Activated naive CD8-positive, alpha-beta T cell treated with anti-CD3 and anti-CD28 coated beads, Interleukin-2, amount 50 U/mL, for 24 hours (primary cell): ENCODE measurements around the gene TCEAL7.
A peak's percentile ranks its signal among the peaks of the same experiment; 100 is the strongest.
"Not testable (repeated sequence)": the region's sequence is repeated elsewhere in the genome, so short reads cannot be mapped to it uniquely, and the experiment has no call there.

Source experiments
- ATAC-seq: fragments of 150-1000 bp; cut with Tn5 transposase; one replicate; pipeline ENCODE4 v1.10.0; 2021
- DNase-seq: peaks from one replicate; pipeline ENCODE4 v3.0.0; 2021
- H3K27ac Mint-ChIP-seq: one replicate; pipeline ENCODE4 v1.8.0; 2021; ENCODE audit warnings: mild to moderate bottlenecking, mixed read lengths
- H3K27me3 Mint-ChIP-seq: one replicate; pipeline ENCODE4 v1.8.0; 2021; ENCODE audit warnings: mixed read lengths
- H3K36me3 Mint-ChIP-seq: one replicate; pipeline ENCODE4 v1.8.0; 2021; ENCODE audit warnings: low read depth, mixed read lengths
- H3K4me1 Mint-ChIP-seq: one replicate; pipeline ENCODE4 v1.8.0; 2021; ENCODE audit warnings: mixed read lengths
- H3K4me3 Mint-ChIP-seq: one replicate; pipeline ENCODE4 v1.8.0; 2021; ENCODE audit warnings: mild to moderate bottlenecking, moderate library complexity, mixed read lengths
- H3K9me3 Mint-ChIP-seq: one replicate; pipeline ENCODE4 v1.8.0; 2021; ENCODE audit warnings: mixed read lengths

TCEAL7 gene, protein sequence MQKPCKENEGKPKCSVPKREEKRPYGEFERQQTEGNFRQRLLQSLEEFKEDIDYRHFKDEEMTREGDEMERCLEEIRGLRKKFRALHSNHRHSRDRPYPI

DNA sequence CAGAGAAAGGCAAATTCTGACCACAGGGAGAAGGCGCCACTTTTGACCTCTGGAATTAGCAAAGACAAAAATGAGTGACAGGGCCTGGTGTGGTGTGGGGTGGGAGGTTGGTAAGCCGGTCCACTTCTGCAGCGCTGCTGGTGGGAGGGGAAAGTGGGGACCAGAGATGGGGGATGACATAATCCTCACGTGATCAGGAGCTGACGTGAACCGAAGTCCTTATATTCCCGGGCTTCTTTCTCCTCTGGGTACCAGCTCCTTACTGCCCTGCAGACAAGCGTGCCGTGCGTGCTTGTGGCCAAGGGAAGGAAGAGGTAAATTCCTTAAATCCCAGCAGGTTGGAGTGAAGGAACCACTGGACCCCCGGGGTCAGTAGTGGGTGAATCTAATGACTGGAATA lies at the start of gene TCEAL7:
Gene TCEAL7, plus strand, starts transcription at position 249 of the 400 bp plus-strand sequence. CDS start 1,165 bp downstream, outside the sequence.
- DNase-seq (no peak), ATAC-seq (no peak)
- Mint-ChIP-seq H3K4me3 (no peak within 1 kb of the TSS), H3K36me3 (no peaks in the 10 kb centered on the region), H3K27ac (no peak within 1 kb of the TSS), H3K27me3 (peaks cover 14% of the 10 kb centered on the region), H3K9me3 (no peaks in the 10 kb centered on the region), H3K4me1 (no peaks in the 10 kb centered on the region)

DNA sequence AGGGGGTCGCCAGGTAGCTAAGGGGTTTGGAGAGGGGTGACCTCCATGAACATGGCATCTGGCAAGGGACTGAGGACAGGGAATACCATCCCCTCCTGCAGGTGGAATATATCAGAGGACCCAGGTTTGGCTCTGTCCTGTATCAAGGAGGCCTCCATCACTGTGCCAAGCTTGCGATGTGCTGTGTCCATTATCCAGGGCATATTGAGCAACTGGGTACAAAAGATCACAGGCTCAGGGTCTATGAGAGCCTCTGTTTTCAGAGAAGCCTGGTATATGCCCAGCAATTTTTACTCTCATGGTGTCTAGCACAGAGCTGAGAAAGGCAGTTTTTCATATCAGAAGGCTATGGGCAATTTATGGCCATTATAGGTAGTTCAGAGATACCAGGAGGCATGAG lies 36.9 kb upstream of the TCEAL7 start:
- no peak overlapping the region for H3K4me3 Mint-ChIP-seq
- ATAC-seq = no peak
- H3K36me3 Mint-ChIP-seq = no peaks in the 10 kb centered on the region
- H3K27me3 Mint-ChIP-seq = no peaks in the 10 kb centered on the region
- no peak overlapping the region for H3K27ac Mint-ChIP-seq
- no peak for DNase-seq
- no peaks in the 10 kb centered on the region for H3K4me1 Mint-ChIP-seq
- H3K9me3 Mint-ChIP-seq = no peaks in the 10 kb centered on the region

DNA sequence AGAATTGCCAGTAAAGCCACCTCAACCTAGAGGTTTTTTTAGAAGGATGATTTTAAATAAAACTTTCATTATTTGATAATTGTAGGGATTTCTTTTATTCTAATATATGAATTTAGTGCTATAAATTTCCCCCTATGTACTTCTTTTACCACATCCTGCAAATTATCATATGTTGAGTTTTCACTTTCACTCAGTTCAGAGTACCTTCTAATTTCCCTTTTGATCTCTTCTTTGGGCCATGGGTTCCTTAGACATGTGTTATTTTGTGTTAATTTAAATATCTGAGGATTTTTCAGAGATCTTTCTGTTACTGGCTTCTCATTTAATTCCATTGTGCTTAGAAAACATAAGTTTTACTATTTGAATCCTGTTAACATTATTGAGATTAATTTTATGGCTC lies 25.3 kb upstream of the TCEAL7 start:
- H3K4me1 Mint-ChIP-seq = peaks cover 12% of the 10 kb centered on the region
- no peak overlapping the region for H3K27ac Mint-ChIP-seq
- H3K27me3 Mint-ChIP-seq = no peaks in the 10 kb centered on the region
- H3K9me3 Mint-ChIP-seq = peaks cover 5% of the 10 kb centered on the region
- H3K4me3 Mint-ChIP-seq = no peak overlapping the region
- DNase-seq (no peak), ATAC-seq (no peak)
- no peaks in the 10 kb centered on the region for H3K36me3 Mint-ChIP-seq

DNA sequence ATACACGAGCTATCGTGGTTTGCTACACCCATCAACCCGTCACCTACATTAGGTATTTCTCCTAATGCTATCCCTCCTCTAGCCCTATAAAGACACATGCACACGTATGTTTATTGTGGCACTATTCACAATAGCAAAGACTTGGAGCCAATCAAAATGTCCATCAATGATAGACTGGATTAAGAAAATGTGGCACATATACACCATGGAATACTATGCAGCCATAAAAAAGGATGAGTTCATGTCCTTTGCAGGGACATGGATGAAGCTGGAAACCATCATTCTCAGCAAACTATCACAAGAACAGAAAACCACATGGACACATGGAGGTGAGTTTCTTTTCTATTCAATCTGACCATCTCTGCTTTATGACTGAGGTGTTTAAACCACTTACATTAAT lies 24.4 kb upstream of the TCEAL7 start:
- H3K4me1 Mint-ChIP-seq = peaks cover 15% of the 10 kb centered on the region
- DNase-seq, H3K36me3 Mint-ChIP-seq, H3K27ac Mint-ChIP-seq, H3K9me3 Mint-ChIP-seq, H3K4me3 Mint-ChIP-seq, ATAC-seq, H3K27me3 Mint-ChIP-seq: not testable (repeated sequence)

DNA sequence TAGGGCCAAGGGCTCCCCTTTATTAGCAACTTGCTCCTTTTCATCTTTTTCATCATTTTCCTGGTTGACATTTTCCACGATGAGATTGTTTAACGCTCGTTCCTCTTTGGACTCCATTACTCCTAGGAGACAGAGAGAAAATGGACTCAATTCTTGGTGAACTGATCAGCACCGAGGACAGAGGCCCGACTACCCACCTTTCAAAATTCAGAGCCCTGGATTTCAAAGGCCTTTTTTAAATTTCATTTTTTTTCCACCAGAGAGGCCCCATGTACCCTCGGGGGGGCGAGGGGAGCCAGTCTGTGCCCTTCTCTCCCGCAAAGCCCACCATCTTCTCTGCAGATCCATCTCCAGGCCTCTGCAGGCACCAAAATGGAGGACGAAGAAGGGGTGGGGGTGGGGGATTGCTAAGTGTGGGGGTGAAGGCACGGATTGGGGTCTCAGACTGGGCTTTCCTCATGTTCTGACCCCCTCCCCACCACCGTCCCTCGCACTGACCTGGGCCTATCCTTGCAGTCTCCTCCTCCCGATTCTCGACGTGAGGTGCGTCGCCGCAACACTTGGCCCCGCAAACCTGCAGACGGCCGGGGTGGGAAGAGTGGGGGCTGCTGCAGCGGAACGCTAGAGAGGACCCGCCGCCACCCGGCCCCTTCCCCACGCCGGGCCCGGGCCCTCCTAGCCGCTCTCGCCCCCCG lies 20.0 kb upstream of the TCEAL7 start:
- H3K27ac Mint-ChIP-seq = no peak overlapping the region
- peak overlapping the region; percentile 49 for H3K4me3 Mint-ChIP-seq
- peak; percentile 2 for DNase-seq
- no peaks in the 10 kb centered on the region for H3K27me3 Mint-ChIP-seq
- H3K9me3 Mint-ChIP-seq = peaks cover 5% of the 10 kb centered on the region
- no peak for ATAC-seq
- peaks cover 11% of the 10 kb centered on the region for H3K4me1 Mint-ChIP-seq
- H3K36me3 Mint-ChIP-seq = no peaks in the 10 kb centered on the region

DNA sequence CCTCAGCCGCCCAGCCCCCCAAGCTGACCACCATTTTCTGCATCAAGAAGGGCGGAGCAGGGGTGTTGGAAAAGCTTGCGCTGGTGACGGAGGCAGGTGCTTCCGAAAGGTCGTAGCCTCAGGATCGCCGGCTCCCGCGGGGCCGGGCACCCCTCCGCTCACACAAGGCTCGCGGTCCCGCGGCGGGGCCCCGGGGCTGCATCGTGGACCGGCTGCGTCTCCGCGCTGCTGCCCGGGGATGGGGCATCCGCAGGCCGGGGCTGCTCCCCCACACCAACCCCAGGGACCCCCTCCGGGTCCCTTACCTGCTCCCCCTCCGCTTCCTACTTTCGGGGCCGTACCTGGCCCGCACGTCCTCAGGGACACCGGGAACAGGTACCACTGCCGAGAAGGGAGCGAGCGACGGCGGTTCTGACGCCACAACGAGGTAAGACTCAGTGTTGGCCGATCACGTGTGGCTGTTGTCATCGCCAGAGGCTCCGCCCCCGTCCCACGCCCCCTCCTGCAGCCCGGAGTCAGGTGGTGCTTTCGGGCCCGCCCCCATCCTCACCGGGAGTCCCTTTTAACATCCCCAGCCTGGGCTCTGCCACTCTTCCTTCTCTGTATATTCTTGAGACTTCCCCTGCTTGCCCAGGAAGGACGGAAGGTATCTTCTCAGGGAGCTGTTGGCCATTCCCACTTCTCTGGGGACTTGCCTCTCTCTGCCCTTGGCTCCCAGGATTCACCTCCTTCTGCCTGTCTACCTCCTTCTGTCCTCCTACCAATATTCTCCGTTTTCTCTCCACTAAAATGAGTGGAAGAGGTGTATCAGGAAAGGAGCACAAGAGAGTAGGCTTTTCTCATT lies 19.3 kb upstream of the TCEAL7 start, which contains the start of gene BEX2:
Gene BEX2, minus strand, starts transcription at position 436 of the 844 bp plus-strand sequence. CDS start 1,014 bp downstream, outside the sequence.
- peaks cover 9% of the 10 kb centered on the region for H3K4me1 Mint-ChIP-seq
- peak within 1 kb of the TSS; percentile 69 for H3K27ac Mint-ChIP-seq
- no peaks in the 10 kb centered on the region for H3K27me3 Mint-ChIP-seq
- ATAC-seq (peak; percentile 98), DNase-seq (peak; percentile 79)
- H3K36me3 Mint-ChIP-seq = no peaks in the 10 kb centered on the region
- H3K9me3 Mint-ChIP-seq = peaks cover 4% of the 10 kb centered on the region
- H3K4me3 Mint-ChIP-seq = peak within 1 kb of the TSS; percentile 75

DNA sequence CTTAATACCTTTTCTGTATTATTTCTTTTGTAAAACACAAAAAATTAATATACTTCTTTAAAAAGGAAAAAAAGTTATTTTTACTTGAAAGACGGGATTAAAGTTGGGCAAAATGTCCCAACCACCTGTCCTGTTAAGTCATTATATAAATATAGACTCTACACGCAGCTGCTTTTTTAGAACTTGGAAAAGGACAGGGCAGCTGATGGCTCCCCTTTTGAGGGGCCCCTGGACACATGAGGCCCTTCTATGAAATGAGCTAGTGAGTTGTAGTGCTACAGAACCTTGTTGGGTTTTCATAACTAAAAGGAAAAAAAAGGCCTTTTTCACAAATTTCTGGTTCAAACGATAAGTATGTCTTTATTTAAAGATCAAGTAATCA lies 18.6 kb upstream of the TCEAL7 start:
- ATAC-seq (no peak), DNase-seq (no peak)
- peak overlapping the region; percentile 75 for H3K4me3 Mint-ChIP-seq
- peaks cover 9% of the 10 kb centered on the region for H3K4me1 Mint-ChIP-seq
- peak overlapping the region; percentile 69 for H3K27ac Mint-ChIP-seq
- no peaks in the 10 kb centered on the region for H3K9me3 Mint-ChIP-seq
- no peaks in the 10 kb centered on the region for H3K27me3 Mint-ChIP-seq
- no peaks in the 10 kb centered on the region for H3K36me3 Mint-ChIP-seq

DNA sequence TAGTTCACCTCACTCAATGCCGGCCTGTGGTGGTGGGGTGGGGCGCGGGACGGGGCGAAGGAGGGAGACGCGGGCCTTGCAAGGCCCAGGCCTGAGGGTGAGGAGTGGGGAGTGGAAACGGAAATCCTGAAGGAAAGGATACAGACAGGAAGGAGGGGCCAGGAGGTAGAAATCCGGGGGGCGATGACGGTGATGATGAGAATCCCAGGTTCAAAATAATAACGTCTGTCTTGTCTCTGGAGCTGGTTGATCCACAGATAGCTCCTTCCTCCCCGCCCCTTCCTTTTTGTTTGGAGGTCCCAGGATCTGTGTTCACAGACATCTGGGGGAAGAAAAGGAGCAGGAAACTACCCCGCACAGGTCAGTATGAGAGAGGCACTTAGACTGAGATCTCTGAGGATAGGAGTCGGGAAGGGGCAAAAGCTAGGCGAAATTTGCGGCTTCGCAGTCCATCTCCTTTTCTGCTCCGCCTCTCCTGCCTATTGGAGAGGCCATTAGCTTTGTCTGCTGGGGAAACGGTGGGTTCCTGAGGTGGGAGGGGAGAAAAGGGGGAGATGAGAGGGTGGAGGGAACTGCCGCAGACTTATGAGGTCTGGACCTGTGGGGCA lies 746 bp downstream of the TCEAL7 start:
- Mint-ChIP-seq H3K27me3 (peaks cover 14% of the 10 kb centered on the region), H3K4me3 (no peak overlapping the region), H3K36me3 (no peaks in the 10 kb centered on the region), H3K9me3 (no peaks in the 10 kb centered on the region), H3K4me1 (no peaks in the 10 kb centered on the region), H3K27ac (no peak overlapping the region)
- no peak for DNase-seq
- ATAC-seq = no peak

DNA sequence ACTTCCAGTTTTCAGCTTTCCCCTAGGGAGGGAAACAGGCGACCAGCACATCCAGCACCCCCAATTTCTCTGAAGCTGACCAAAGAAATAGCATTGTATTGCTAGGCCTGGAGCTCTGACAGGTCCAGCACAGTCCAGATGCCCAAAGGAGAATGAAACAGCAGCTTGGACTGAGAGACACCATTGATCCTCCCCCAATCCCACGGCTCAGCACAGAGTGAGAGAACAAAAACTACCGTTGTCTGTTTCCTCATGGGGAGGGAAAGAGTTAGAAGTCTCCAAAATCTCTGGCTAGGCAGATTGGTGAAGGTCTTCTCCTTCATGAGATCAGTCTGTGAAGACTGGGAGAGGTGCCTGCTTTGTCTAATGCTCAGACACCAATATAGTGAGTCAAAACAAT lies 8.6 kb downstream of the TCEAL7 start:
- Mint-ChIP-seq H3K27ac (no peak overlapping the region), H3K4me1 (no peaks in the 10 kb centered on the region), H3K9me3 (no peaks in the 10 kb centered on the region), H3K36me3 (no peaks in the 10 kb centered on the region), H3K4me3 (no peak overlapping the region), H3K27me3 (peaks cover 1% of the 10 kb centered on the region)
- no peak for ATAC-seq
- no peak for DNase-seq

DNA sequence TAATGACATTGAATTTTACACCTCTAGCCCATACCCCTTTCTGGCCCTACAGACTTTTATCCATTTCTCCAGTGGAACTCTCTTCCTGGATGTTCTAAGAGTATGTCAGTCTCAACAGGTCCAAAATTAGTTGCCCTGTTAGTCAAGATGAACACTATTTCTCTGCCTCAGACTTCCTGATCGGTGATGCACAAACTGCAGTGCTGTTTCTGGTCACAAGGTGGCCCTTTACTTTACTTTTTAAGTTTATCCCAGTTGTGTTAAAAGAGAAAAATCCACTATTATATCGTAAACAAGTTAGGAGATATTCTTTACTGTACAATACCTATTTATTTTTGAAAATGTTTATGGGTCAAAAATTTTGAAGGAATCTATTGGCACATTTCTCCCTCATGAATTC lies 13.1 kb downstream of the TCEAL7 start:
- H3K27me3 Mint-ChIP-seq = peaks cover 1% of the 10 kb centered on the region
- no peaks in the 10 kb centered on the region for H3K36me3 Mint-ChIP-seq
- H3K27ac Mint-ChIP-seq = no peak overlapping the region
- H3K9me3 Mint-ChIP-seq = no peaks in the 10 kb centered on the region
- H3K4me3 Mint-ChIP-seq = no peak overlapping the region
- ATAC-seq = no peak
- no peaks in the 10 kb centered on the region for H3K4me1 Mint-ChIP-seq
- peak; percentile 33 for DNase-seq

DNA sequence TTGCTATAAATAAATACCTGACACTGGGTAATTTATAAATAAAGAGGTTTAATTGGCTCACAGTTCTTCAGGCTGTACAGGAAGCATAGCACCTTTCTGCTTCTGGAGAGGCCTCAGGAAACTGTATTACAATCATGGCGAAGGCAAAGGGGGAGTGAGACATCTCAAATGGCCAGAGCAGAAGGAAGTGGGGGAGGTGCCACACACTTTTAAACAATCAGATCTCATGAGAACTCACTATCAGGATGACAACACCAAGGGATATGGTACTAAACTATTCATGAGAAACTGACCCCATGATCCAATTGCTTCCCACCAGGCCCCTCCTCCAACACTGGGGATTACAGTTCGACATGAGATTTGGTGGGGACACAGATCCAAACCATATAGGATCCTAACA lies 14.6 kb downstream of the TCEAL7 start:
- Mint-ChIP-seq H3K9me3 (no peaks in the 10 kb centered on the region), H3K4me3 (no peak overlapping the region), H3K27me3 (peaks cover 1% of the 10 kb centered on the region), H3K36me3 (no peaks in the 10 kb centered on the region), H3K4me1 (no peaks in the 10 kb centered on the region), H3K27ac (no peak overlapping the region)
- DNase-seq = no peak
- no peak for ATAC-seq

DNA sequence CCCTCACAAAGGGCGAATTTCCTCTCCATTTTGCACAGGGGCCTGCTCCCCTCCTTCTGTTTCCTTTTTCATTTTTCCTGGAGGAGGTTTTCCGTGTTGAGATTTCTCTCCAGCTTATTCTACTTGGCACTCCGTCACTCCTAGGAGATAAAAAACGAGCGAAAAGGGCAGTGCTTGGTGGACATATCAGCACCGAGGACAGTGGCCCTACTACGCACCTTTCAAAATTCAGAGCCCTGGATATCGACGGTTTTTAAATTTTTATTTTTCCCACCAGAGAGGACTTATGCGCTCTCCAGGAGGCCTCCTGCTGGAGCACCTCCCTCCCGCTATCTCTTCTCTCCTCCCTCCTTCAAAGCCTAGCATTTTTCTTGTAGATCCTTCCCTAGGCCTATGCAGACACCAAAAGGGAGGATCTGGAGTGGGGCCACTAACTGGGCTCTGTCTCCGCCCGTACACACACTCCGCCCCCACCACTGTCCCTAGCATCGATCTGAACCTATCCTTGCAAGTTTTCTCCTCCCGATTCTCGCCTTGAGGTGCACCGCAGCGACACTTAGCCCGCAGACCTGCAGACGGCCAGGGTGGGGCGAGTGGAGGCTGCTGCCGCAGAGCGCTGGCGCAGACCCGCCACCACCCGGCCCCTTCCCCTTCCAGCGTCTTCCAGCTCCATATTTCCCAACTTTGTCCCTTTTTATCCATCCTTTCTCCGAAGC lies 17.8 kb downstream of the TCEAL7 start:
- no peak overlapping the region for H3K27ac Mint-ChIP-seq
- no peaks in the 10 kb centered on the region for H3K36me3 Mint-ChIP-seq
- no peaks in the 10 kb centered on the region for H3K27me3 Mint-ChIP-seq
- no peak for ATAC-seq
- H3K4me1 Mint-ChIP-seq = no peaks in the 10 kb centered on the region
- no peaks in the 10 kb centered on the region for H3K9me3 Mint-ChIP-seq
- no peak overlapping the region for H3K4me3 Mint-ChIP-seq
- no peak for DNase-seq

DNA sequence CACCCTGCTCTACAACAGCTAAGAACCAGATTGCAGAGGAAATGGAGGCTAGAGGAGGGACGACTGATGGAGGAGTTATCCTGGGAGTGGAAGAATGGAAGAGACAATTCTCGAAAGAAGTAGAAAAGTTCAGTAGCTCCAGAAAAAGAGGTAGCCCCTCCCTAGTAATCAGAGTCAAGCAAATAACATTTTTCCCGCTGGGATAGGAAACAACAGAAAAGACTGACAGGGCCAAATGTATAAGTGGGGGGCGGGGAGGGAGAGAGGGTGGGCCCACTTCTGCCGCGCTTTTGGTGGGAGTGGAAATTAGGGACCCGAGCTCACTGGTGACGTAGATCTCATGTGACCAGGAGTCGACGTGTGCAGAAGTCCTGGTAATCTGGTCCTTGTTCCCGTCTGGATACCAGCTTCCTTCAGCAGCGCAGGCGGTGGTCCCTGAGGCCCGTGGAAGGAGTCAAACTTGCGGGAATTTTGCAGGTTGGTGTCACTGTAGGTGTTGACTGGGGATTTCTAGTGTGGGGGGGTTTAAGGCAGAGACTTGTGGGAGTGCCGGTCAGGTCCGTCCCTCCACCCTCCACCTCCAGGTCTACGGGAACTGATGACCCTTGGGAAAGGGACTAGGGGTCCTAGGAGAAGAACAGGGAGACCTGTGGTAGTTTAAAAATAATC lies 26.2 kb downstream of the TCEAL7 start, which contains the start of gene TCEAL9:
Gene TCEAL9, plus strand, starts transcription at position 377 of the 669 bp plus-strand sequence. CDS start 1,179 bp downstream, outside the sequence.
- H3K4me3 Mint-ChIP-seq = peak within 1 kb of the TSS; percentile 89
- H3K27ac Mint-ChIP-seq = peak within 1 kb of the TSS; percentile 82

More for the DNA sequence above, 26.2 kb downstream of the TCEAL7 start, which contains the start of gene TCEAL9:
- Mint-ChIP-seq H3K27me3 (no peaks in the 10 kb centered on the region), H3K36me3 (no peaks in the 10 kb centered on the region), H3K9me3 (no peaks in the 10 kb centered on the region), H3K4me1 (peaks cover 12% of the 10 kb centered on the region)
- DNase-seq (peak; percentile 8), ATAC-seq (no peak)
